WI38 (cell line): Measurements from ENCODE around the gene TRERF1.

Source experiments
- H3K4me3 ChIP-seq: 2 replicates; pipeline ENCODE4 v1.5.1; 2011; ENCODE audit warnings: low read depth, mild to moderate bottlenecking, control low read depth, low read length
- CTCF ChIP-seq: IDR thresholded peaks from 2 replicates; pipeline ENCODE4 v1.5.1; 2012; ENCODE audit warnings: low read depth, mild to moderate bottlenecking, control low read depth, low read length

Gene TRERF1

DNA sequence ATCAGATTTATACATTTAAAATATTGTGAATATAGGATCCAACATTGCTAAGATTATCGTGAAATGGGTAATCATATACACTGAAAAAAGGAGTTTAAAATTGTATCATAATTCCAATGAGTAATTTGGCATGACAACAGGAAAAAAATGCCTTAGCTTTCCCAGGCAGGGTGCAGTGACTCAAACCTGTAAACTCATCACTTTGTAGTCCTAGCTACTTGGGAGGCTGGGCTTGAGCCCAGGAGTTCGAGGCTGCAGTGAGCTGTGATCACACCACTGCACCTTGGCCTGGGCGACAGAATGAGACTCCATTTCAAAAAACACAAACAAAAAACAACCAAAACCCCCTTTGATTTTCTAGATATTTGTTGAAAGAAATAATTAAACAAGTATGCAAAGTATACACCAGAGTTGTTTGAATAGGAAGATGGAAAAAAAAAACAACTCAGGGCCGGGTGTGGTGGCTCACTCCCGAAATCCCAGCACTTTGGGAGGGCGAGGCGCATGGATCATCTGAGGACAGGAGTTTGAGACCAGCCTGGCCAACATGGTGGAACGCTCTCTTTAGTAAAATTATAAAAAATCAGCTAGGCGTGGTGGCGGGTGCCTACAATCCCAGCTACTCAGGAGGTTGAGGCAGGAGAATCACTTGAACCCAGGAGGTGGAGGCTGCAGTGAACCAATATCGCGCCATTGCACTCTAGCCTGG lies 98.7 kb downstream of the TRERF1 start:
- H3K4me3 ChIP-seq, result no peak overlapping the region
- no peak for TF ChIP-seq CTCF

GRCh38 chr6:42350911-42351310 lies 100.8 kb downstream of the TRERF1 start:
- TF ChIP-seq CTCF, result no peak
- no peak overlapping the region for H3K4me3 ChIP-seq

DNA sequence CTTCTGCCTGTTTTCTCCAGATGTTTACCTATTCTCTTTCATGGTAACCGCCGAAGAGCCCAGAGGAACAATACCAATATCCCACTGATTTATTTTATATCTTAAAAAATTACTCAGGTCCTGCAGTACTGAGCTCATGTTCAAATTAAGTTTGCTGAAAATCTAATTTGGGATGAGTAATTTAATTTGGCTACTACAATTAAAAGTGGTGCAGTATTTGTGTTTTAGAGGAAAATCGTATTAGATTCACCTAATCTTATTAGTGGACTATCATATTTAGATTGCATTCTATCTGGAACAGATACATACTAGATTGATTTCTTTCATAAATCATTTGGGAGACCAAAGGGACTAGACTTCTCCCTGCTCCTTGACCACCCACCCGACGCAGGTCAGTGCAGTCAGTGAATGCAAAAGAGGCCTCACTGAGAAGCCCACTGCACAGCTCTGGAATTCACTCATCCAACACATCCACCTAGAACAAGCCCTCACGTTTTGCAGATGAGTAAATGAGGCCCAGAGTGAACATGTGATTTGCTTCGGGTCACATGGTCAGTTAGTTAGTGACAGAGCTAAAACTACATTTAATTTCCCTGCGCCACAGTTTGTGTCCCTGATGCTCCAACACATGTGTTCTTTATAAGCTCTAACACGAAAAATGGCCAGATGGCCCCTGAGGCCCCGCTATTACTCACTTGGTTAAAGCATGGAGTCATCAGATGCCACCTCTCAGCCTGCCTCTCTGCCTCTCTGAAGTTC lies 101.8 kb downstream of the TRERF1 start:
- H3K4me3 ChIP-seq, result no peak overlapping the region
- no peak for TF ChIP-seq CTCF

DNA sequence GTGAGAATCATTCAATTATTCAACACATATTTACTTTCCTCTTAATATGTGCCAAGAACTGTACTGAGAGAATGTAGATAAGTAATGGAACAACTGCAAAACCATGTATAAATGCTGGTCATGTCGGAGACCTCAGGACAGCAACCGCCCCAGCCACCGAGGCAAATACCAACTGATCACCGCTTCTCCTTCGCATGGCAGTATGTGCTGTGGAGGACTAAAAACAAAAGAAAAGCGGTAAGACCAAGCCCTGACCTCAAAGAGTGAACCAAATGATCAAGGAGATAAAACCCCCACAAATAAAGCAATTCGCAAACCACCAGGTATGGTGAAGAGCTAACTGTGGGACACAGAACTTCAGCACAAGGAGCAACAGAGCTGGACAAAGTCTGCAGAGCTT lies 104.3 kb downstream of the TRERF1 start:
- no peak overlapping the region for H3K4me3 ChIP-seq
- no peak for TF ChIP-seq CTCF

- TF ChIP-seq CTCF, result no peak
- no peak overlapping the region for H3K4me3 ChIP-seq
These were observed 105.9 kb downstream of the TRERF1 start for GRCh38 chr6:42345696-42346416.

DNA sequence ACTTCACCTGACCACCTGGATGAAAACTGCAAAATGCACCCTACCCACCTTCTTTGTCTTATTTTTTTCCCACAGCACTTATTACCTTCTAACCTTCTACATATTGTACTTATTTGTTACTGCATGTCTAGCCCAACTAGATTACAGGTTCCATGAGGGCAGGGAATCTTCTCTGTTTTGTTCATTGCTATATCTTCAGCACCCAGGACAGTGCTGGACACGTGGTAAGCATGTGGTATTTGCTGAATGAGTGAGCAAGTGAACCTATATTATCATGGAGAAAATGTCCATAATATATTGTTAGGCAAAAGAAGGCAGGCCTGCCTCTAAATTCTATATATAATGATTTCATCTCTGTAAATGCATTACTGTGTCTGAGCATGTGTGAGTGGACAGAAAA lies 107.0 kb downstream of the TRERF1 start:
- H3K4me3 ChIP-seq, result no peak overlapping the region
- TF ChIP-seq CTCF, result no peak
